ENCODE results near the gene GLS2. TPM values are rescaled to one million over a fixed set of nuclear protein-coding genes. Genes with fewer than 3 reads are reported as not detected.
"Not testable (repeated sequence)": the region's sequence is repeated elsewhere in the genome, so short reads cannot be mapped to it uniquely, and the experiment has no call there.

GLS2 gene
- total RNA-seq, 2 donors from 2014 or later = 0.24 to 0.69 TPM

DNA sequence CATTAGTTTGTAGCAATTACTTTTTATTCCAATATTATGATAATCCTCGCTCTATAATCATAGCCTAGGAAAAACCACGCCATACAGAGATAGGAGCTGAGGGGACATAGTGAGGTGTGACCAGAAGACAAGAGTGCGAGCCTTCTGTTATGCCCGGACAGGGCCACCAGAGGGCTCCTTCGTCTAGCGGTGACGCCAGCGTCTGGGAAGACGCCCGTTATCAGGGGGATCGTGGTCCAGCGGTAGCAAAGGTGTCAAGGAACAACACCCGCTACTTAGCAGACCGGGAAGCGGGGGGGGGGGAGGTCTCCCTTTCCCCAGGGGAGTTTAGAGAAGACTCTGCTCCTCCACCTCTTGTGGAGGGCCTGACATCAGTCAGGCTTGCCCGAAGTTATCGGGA is 8.7 kb upstream of the GLS2 start:
- peak; percentile 85 for DNase-seq (ENCODE audit: low spot score)
- intact Hi-C loops (cut with DNase I) = not testable (repeated sequence)

DNA sequence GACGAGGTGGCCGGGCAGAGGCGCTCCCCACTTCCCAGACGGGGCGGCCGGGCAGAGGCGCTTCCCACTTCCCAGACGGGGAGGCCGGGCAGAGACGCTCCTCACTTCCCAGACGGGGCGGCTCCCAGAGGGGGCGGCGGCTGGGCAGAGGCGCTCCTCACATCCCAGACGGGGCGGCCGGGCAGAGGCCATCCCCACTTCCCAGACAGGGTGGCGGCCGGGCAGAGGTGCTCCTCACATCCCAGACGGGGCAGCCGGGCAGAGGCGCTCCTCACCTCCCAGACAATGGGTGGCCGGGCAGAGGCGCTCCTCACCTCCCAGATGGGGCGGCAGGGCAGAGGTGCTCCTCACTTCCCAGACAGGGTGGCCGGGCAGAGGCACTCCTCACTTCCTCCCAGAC is 6.5 kb upstream of the GLS2 start:
- DNase-seq (ENCODE audit: low spot score); intact Hi-C loops (cut with DNase I): not testable (repeated sequence)

DNA sequence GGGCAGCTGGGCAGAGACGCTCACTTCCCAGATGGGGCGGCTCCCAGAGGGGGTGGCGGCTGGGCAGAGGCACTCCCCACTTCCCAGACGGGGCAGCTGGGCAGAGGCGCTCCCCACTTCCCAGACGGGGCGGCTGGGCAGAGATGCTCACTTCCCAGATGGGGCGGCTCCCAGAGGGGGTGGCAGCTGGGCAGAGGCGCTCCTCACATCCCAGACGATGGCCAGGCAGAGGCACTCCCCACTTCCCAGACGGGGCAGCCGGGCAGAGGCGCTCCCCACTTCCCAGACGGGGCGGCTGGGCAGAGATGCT is 6.1 kb upstream of the GLS2 start:
- DNase-seq (ENCODE audit: low spot score); intact Hi-C loops (cut with DNase I): not testable (repeated sequence)

DNA sequence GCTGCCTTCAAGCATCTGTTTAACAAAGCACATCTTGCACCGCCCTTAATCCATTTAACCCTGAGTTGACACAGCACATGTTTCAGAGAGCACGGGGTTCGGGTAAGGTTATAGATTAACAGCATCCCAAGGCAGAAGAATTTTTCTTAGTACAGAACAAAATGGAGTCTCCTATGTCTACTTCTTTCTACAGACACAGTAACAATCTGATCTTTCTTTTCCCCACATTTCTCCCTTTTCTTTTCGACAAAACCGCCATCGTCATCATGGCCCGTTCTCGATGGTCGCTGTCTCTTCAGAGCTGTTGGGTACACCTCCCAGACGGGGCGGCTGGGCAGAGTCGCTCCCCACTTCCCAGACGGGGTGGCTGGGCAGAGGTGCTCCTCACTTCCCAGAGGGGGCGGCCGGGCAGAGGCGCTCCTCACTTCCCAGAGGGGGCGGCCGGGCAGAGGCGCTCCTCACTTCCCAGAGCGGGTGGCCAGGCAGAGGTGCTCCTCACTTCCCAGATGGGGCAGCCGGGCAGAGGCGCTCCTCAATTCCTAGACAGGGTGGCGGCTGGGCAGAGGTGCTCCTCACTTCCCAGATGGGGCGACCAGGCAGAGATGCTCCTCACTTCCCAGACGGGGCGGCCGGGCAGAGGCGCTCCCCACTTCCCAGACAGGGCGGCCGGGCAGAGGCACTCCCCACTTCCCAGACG is 5.6 kb upstream of the GLS2 start:
- DNase-seq (ENCODE audit: low spot score); intact Hi-C loops (cut with DNase I): not testable (repeated sequence)

DNA sequence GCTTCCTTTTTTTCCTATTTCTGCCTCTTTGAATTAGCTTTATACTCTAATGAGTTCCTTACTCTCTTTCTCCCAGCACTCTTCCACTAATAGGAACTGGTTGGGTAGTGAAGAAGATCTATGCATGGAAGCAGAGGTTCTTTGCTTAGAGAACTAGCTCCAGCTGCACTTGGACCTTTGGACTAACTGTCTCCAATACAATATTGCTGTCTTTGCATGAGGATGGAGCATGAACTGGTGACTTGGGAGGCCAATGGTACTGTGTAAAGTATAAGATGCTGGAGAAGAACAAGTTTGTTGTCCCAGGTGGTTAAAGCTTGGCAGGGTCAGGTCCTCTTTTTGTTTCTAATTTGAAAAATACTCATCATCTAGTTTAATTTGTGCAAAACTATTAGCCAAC is 2.4 kb upstream of the GLS2 start:
- DNase-seq (ENCODE audit: low spot score) = no peak
- intact Hi-C loops (cut with DNase I) = no loop called here

DNA sequence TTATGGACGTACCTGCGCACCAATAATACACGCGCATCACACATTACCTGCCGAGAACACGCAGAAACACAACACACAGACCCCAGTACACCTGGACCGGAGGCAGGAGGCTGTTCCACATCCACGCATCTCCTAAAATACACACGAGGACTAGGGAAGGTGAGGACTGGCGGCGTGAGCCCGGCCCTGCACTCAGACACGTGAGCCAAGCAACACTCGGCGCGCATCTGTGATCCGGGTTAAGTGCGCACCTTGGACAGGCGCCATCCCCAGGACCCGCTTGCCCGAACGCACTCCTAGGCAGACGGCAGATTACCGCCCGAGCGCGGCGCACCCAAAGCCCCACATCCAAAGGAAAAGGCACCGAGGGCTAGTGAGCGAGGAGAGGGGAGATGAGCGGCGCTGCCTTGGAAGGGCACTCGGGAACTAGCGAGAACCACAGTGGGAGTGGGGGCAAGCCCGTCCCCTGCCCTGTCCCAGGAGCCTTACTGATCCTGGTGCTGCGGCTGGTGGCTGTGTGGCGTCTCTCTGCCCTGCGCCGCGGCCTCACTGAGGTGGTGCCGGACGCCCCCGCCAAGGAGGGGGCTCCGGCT is 417 bp downstream of the GLS2 start:
- intact Hi-C loops (cut with DNase I) = no loop called here

DNA sequence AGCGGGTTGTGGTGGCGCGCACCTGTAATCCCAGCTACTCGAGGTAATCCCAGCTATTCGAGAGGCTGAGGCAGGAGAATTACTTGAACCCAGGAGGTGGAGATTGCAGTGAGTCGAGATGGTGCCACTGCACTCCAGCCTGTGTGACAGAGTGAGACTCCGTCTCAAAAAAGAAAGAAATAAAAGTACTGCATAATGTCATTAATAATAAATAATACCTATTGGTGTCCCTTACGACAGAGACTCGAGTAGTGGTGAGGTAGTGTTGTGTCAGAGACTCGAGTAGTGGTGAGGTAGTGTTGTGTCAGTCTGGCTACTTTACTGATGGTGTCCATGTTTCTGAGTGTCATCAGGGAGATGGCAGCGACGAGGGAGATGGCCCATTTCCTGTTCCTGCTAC is 1.3 kb downstream of the GLS2 start:
- intact Hi-C loops (cut with DNase I) = no loop called here

More for the DNA sequence above, 417 bp downstream of the GLS2 start:
- DNase-seq (ENCODE audit: low spot score) = no peak

DNA sequence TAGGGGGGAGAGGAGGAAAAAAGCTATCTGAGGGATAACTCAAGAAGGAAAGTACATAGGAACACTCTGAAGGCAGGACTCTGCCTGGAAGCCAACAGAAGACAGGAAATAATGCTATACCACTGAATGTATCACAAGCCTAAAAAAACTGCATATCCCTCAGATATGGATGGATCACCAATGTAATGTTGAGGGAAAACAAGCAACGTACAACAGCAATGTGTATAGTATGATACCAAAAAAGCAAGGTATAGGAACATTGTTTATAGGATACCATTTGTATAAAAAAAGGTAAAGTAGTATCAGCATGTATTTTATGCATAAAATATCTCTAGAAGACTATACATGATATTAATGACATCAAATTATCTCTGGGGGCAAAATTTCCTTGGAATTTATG is 3.4 kb downstream of the GLS2 start:
- intact Hi-C loops (cut with DNase I) = no loop called here
- no peak for DNase-seq (ENCODE audit: low spot score)

More for the DNA sequence above, 1.3 kb downstream of the GLS2 start:
- DNase-seq (ENCODE audit: low spot score) = no peak

DNA sequence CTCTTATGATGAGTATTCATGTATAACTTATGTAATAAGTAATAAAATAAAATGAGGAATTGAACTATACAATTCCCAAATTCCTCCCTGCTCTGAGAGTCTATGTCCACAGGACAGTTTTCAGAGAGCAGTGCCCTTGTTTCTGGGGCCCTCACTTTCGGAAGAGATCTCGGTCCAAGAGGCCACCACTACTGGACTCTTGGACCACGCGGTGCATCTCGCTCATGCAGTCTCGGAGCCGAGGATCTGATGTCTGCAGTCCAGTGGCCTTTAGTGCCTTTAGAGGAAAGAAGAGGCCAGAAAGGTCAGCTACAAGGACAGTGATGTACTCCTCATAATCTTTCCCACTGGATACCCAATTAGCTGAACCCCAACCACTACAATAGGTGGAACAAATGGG is 8.3 kb downstream of the GLS2 start:
- DNase-seq (ENCODE audit: low spot score) = no peak
- intact Hi-C loops (cut with DNase I) = no loop called here

DNA sequence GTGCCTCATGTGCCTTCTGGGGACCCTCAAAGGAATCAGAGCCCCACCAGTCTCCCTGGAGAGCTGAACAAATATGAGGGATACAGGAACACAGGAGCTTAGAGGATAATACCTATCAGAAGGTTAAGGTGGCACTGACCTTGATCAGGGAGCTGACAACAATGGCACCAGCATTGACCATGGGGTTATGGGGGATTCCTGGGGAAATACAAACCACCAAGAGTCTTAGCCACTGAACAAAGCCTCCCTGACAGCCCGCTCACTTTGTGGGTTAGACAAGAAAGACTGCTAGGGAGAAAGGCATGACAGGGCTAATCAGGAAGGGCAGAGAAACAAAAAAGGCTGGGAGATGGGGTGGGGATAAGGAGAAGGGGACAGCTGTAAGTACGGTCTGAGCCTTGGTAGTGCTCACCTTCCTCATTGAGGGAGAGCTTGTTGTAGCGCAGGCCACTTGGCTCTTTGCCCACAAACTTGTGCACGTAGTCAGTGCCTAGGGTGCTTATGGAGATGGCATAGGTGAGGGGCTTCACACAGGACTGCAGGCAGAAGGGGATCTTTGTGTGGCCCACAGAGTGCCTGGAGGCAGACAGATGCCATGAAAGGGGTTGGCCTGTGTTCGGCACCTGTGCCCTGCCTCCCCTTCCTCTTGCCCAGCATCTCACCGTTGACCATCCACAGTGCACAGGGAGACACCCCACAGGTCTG is 10.3 kb downstream of the GLS2 start:
- DNase-seq (ENCODE audit: low spot score) = no peak
- intact Hi-C loops (cut with DNase I) = no loop called here

DNA sequence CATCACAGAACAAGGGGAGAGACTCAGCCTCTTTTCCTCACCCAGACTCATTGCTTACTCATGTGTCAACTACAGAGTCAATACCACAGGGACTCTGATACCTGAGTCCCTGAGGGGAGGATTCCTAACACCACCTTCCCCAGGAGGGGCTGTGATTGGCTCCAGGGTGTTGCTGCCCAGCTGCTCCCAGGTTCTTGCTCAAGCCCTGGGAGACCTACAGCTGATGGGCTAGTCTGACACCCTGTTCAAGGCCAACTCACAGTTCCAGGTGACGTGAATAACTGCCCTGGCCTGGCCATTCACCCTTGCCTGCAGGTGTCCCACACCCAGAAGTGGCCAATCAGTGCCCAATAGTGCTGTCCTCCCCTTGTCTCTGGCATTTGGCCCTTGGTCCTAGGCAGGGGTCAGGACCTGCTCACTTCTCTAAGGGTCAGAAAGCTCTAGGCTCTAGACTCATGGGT is 11.0 kb downstream of the GLS2 start:
- intact Hi-C loops (cut with DNase I) = no loop called here
- no peak for DNase-seq (ENCODE audit: low spot score)

DNA sequence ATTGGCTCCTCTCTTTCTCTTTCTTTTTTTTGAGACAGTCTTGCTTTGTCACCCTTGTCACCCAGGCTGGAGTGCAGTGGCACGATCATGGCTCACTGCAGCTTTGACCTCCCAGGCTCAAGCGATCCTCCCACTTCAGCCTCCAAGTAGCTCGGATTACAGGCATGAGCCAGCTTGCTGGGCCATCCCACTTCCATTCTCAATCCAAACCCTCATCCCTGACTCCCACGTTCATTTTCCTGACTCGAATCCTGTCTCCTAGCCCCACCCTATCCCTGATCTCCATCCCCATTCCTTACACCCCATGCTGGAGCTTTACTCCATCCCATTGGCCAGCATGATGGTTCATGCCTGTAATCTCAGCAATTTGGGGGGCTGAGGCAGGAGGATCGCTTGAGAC is 11.8 kb downstream of the GLS2 start:
- no peak for DNase-seq (ENCODE audit: low spot score)

DNA sequence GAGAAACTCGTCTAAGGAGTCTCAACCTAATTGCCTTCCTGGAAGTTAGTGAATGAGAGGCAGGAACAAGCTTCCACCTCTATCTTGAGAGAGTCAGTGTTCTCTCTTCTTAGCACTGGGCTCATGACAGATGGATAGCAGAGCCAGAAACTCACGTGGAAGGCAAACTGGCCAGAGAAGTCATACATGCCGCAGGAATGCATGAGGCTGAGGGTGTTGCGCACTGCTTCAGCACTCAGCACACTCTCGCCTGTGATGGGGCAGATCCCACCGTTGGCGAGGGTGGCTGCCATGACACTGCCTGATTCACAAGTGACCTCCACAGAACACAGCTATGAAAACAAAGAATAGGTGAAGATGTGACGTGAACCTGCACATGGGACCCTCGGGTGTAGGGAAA is 13.6 kb downstream of the GLS2 start:
- no peak for DNase-seq (ENCODE audit: low spot score)
- intact Hi-C loops (cut with DNase I) = no loop called here

More for the DNA sequence above, 11.8 kb downstream of the GLS2 start:
- intact Hi-C loops (cut with DNase I) = no loop called here

DNA sequence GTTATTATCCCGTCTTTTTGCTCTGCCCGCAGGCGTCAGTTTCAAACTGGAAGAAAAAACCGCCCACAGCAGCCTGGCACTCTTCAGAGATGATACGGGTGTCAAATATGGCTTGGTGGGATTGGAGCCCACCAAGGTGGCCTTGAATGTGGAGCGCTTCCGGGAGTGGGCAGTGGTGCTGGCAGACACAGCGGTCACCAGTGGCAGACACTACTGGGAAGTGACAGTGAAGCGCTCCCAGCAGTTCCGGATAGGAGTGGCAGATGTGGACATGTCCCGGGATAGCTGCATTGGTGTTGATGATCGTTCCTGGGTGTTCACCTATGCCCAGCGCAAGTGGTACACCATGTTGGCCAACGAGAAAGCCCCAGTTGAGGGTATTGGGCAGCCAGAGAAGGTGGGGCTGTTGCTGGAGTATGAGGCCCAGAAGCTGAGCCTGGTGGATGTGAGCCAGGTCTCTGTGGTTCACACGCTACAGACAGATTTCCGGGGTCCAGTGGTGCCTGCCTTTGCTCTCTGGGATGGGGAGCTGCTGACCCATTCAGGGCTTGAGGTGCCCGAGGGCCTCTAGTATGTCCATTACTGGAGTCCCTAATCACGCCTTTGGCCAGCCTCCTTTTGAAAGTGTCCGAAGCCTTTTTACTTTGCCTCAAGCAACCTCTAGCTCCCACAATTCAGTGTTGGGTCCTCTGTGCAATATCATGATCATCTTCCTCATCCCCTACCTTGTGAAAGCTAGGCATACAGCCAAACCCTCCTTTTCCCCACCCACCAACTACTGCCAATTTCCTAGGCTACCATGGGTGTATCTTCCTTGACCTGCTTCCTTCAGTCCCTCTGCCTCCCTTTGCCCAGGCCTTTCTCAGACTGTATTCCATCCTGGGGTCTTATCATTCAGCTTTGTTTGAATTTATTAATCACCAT is 18.7 kb downstream of the GLS2 start:
- intact Hi-C loops (cut with DNase I) = loop anchor here in 1 of 2 donors (10.0 kb wide), 1 partner anchor 94 kb away; no protein-coding TSS in a partner anchor
- no peak for DNase-seq (ENCODE audit: low spot score)

DNA sequence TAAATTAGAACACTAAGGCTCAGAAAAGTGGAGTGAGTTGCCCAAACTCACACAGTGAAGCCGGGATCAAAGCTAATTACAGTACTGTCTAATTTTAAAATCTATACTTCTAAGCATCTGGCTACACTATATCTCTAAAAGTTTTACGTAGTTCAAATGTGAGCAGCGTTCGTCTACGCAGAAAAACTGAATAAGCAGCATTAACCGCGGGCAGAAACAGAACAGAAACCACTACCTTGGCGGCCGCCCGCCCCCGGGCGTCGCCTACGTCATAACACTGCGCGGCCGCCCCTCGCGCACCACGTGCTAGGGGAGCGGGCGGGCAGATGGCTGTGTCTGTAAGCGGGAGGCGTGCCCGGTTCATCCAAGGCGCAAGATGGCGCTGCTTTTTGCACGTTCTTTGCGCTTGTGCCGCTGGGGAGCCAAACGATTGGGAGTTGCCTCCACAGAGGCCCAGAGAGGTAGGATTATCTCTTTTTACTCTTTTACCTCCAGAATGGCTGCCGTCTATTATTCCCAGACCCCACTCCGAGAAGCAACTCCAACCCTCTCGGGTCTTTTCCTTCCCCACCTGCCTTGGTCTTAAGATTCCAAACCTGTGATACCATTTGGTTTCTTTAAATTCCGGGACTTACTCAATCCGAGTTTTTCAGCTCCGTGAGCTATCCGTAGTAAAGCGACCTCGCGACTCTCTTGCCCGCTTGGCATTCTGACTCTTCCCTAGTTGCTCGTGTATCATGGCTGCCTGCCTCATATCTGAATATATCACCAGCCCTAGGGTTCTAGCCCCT is 19.6 kb downstream of the GLS2 start, which contains the start of gene SPRYD4:
SPRYD4 (plus strand) TSS at position 363 of the 791 bp plus-strand sequence; CDS start at position 377, 14 bp downstream.
- peak; percentile 98 for DNase-seq (ENCODE audit: low spot score)
- intact Hi-C loops (cut with DNase I) = loop anchor here in 1 of 2 donors (10.0 kb wide), 1 partner anchor 94 kb away; no protein-coding TSS in a partner anchor

DNA sequence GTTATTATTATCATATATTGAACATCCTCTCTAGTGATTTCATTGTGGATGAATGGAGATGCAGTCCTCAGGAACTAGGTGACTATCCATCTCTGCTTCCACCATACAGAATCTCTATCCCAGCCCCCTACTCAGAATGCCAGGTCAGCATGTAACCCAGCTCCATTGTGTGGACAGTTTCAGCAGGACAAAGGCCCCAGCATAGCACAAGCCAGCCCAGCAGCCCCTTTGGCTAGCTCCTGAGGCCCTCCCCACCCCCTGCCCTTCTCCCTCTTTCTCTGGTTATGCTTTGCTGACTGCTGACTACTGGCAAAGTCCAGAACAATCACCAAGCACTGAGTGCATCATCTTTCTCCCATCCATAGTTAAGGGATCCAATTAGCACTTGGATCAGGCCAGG is 25.4 kb downstream of the GLS2 start:
- DNase-seq (ENCODE audit: low spot score) = no peak
- intact Hi-C loops (cut with DNase I) = loop anchor here in 1 of 2 donors (10.0 kb wide), 1 partner anchor 88 kb away; no protein-coding TSS in a partner anchor

DNA sequence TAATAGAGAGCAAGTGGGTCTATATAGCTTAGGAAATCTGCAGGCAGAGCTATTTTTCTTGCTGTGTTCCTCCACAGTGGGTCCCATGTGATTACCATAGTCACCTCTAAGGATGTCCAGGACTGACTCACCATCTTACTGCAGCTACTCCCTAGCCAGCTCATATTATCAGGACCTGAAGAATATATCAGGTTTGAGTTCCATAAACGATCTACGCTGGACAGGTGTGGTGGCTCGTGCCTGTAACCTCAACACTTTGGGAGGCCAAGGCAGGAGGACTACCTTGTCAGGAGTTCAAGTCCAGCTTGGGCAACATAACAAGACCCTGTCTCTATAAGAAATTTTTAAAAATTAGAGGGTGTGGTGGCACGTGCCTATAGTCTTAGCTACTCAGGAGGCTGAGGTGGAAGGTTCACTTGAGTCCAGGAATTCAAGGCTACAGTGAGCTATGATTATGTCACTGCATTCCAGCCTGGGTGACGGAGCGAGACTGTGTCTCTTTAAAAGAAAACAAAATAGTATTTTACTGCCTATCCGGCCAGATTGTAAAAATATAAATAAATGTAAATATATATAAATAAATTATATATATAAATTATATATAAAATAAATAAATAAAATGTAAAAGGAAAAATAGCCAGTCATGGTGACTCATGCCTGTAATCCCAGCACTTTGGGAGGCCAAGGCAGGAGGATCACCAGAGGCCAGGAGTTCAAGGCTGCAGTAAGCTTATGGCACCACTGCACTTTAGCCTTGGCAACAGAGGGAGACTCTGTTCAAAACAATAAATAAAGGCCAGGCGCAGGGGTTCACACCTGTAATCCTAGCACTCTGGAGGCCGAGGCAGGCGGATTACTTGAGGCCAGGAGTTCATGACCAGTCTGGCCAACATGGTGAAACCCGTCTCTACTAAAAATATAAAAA is 26.5 kb downstream of the GLS2 start:
- intact Hi-C loops (cut with DNase I) = loop anchor here in 1 of 2 donors (10.0 kb wide), 1 partner anchor 87 kb away; no protein-coding TSS in a partner anchor
- DNase-seq (ENCODE audit: low spot score) = no peak
